ENCODE data around the gene TRIP10. TPM values are rescaled to one million over a fixed set of nuclear protein-coding genes. Genes with fewer than 3 reads are reported as not detected.

The TRIP10 gene
- polyA plus RNA-seq, 3 donors = 1.5 to 2.4 (median 1.9) TPM

DNA sequence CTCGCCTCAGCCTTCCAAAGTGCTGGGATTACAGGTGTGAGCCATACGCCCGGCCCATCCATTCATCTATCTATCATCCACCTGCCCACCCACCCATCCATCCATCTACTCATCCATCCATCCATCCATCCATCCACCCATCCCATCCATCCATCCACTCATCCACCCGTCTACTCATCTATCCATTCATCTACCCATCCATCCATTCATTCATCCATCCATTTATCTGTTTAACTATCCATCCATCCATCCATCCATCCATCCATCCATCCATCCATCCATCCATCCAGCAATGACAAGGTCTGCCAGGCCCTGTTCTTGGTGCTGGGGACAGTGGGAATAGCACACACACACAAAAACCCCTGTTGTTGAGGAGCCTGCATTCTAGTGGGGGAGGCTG is 37.5 kb downstream of the TRIP10 start:
- H3K27me3 Mint-ChIP-seq (ENCODE audit: low read depth in 3 of 3) = peaks cover 0 to 2% (median 1%) of the 10 kb centered on the region in 3 donors
- H4K20me1 ChIP-seq (ENCODE audit: insufficient read depth, low read length) = peaks cover 90% of the 10 kb centered on the region
- TF ChIP-seq, protein P1, sequence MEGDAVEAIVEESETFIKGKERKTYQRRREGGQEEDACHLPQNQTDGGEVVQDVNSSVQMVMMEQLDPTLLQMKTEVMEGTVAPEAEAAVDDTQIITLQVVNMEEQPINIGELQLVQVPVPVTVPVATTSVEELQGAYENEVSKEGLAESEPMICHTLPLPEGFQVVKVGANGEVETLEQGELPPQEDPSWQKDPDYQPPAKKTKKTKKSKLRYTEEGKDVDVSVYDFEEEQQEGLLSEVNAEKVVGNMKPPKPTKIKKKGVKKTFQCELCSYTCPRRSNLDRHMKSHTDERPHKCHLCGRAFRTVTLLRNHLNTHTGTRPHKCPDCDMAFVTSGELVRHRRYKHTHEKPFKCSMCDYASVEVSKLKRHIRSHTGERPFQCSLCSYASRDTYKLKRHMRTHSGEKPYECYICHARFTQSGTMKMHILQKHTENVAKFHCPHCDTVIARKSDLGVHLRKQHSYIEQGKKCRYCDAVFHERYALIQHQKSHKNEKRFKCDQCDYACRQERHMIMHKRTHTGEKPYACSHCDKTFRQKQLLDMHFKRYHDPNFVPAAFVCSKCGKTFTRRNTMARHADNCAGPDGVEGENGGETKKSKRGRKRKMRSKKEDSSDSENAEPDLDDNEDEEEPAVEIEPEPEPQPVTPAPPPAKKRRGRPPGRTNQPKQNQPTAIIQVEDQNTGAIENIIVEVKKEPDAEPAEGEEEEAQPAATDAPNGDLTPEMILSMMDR (IDR thresholded peaks at IDR 0.05) = no peak
- H3K4me2 ChIP-seq (replicated peaks; ENCODE audit: extremely low read depth, low read length, poor library complexity, severe bottlenecking) = no peak overlapping the region
- 96% methylated on average over 2 of the region's 4 CpGs for WGBS (ENCODE audit: insufficient coverage)
- no peak overlapping the region for H3K9ac ChIP-seq (ENCODE audit: insufficient read depth, low read length, poor library complexity, severe bottlenecking)
- peak overlapping the region in 2 of 7 donors; percentile 3 to 33 for H3K27ac Mint-ChIP-seq
- no peak overlapping the region for H3K4me3 Mint-ChIP-seq
- no peaks in the 10 kb centered on the region for H3K9me3 ChIP-seq (replicated peaks in 1 of 2; ENCODE audit: control insufficient read depth in 1 of 2, insufficient read depth in 1 of 2, low read length in 2 of 2)
- H3K4me1 ChIP-seq (ENCODE audit: control insufficient read depth in 1 of 2, insufficient read depth in 2 of 2, low read length in 2 of 2) = peaks cover 32 to 45% of the 10 kb centered on the region in 2 donors
- H3K9me3 Mint-ChIP-seq = peaks cover 0 to 6% (median 2%) of the 10 kb centered on the region in 7 donors
- peaks cover 62% of the 10 kb centered on the region for H3K4me1 Mint-ChIP-seq
- H3K36me3 Mint-ChIP-seq = peaks cover 40 to 55% of the 10 kb centered on the region in 2 donors
- peaks cover 16 to 63% of the 10 kb centered on the region in 2 donors for H3K36me3 ChIP-seq (replicated peaks in 1 of 2; ENCODE audit: control insufficient read depth in 1 of 2, insufficient read depth in 2 of 2, low read length in 2 of 2)
- H3K27ac ChIP-seq (ENCODE audit: low read depth in 1 of 2, low read length in 2 of 2) = peak overlapping the region in 1 of 2 donors; percentile 62
- H3K4me3 ChIP-seq (replicated peaks in 1 of 3; ENCODE audit: low read depth in 2 of 3, low read length in 3 of 3) = no peak overlapping the region
- H3K79me2 ChIP-seq (ENCODE audit: insufficient read depth, low read length) = peaks cover 97% of the 10 kb centered on the region
- H3K27me3 ChIP-seq (ENCODE audit: control insufficient read depth in 2 of 2, insufficient read depth in 2 of 2, low read length in 2 of 2) = no peaks in the 10 kb centered on the region
- DNase-seq = no peak
- H2AFZ ChIP-seq (ENCODE audit: insufficient read depth, low read depth, low read length, poor library complexity, severe bottlenecking) = no peak overlapping the region
- intact Hi-C loops (cut with micrococcal nuclease) = no loop called here

DNA sequence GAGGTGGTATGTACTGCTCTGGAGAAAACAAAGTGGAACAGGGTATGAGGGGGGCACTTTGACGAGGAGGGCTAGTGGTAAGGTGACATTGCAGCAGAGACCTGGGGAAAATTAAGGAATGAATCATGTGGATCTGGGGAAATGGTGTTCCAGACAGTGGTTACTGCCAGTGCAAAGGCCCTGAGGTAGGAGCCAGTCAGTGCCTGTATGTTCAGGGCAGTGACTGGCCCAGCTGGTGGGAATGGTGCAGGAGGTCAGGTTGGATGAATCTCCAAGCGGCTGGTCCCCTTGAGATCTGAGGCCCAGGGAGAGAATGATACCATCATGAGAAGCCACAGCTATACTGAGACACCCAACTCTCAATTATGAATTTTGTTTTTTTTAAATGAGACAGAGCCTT is 38.0 kb downstream of the TRIP10 start:
- peak overlapping the region in 1 of 2 donors; percentile 62 for H3K27ac ChIP-seq (ENCODE audit: low read depth in 1 of 2, low read length in 2 of 2)
- H3K27ac Mint-ChIP-seq = peak overlapping the region in 3 of 7 donors; percentile 3 to 41 (median 33)
- H3K27me3 Mint-ChIP-seq (ENCODE audit: low read depth in 3 of 3) = peaks cover 0 to 2% (median 1%) of the 10 kb centered on the region in 3 donors
- H4K20me1 ChIP-seq (ENCODE audit: insufficient read depth, low read length) = peaks cover 94% of the 10 kb centered on the region
- intact Hi-C loops (cut with micrococcal nuclease) = no loop called here
- no peak overlapping the region for H3K4me2 ChIP-seq (replicated peaks; ENCODE audit: extremely low read depth, low read length, poor library complexity, severe bottlenecking)
- H3K4me3 Mint-ChIP-seq = no peak overlapping the region
- no peak overlapping the region for H3K4me3 ChIP-seq (replicated peaks in 1 of 3; ENCODE audit: low read depth in 2 of 3, low read length in 3 of 3)
- peaks cover 16 to 64% of the 10 kb centered on the region in 2 donors for H3K36me3 ChIP-seq (replicated peaks in 1 of 2; ENCODE audit: control insufficient read depth in 1 of 2, insufficient read depth in 2 of 2, low read length in 2 of 2)
- no peaks in the 10 kb centered on the region for H3K27me3 ChIP-seq (ENCODE audit: control insufficient read depth in 2 of 2, insufficient read depth in 2 of 2, low read length in 2 of 2)
- no peak overlapping the region for H2AFZ ChIP-seq (ENCODE audit: insufficient read depth, low read depth, low read length, poor library complexity, severe bottlenecking)
- H3K36me3 Mint-ChIP-seq = peaks cover 40 to 55% of the 10 kb centered on the region in 2 donors
- H3K4me1 ChIP-seq (ENCODE audit: control insufficient read depth in 1 of 2, insufficient read depth in 2 of 2, low read length in 2 of 2) = peaks cover 27 to 41% of the 10 kb centered on the region in 2 donors
- TF ChIP-seq, protein P1 (IDR thresholded peaks at IDR 0.05) = no peak
- DNase-seq = no peak
- H3K9ac ChIP-seq (ENCODE audit: insufficient read depth, low read length, poor library complexity, severe bottlenecking) = no peak overlapping the region
- H3K4me1 Mint-ChIP-seq = peaks cover 58% of the 10 kb centered on the region
- 88% methylated on average over 1 of the region's 2 CpGs for whole genome bisulfite sequencing (ENCODE audit: insufficient coverage)
- no peaks in the 10 kb centered on the region for H3K9me3 ChIP-seq (replicated peaks in 1 of 2; ENCODE audit: control insufficient read depth in 1 of 2, insufficient read depth in 1 of 2, low read length in 2 of 2)
- H3K9me3 Mint-ChIP-seq = peaks cover 0 to 6% (median 0%) of the 10 kb centered on the region in 7 donors
- peaks cover 98% of the 10 kb centered on the region for H3K79me2 ChIP-seq (ENCODE audit: insufficient read depth, low read length)
